Measurements from ENCODE around the gene RNF157. TPM values are rescaled to one million over a fixed set of nuclear protein-coding genes. Genes with fewer than 3 reads are reported as not detected.

Gene RNF157
- total RNA-seq, 1 experiment from 2014 or later, result 0.86 TPM

GRCh38 chr17:76239538-76240274 is 587 bp downstream of the RNF157 start:
- H3K9ac ChIP-seq (ENCODE audit: low read length), result no peak overlapping the region
- no peak for TF ChIP-seq JUND (IDR thresholded peaks at IDR 0.05)
- no peak for TF ChIP-seq ELF1 (IDR thresholded peaks at IDR 0.05; ENCODE audit: borderline replicate concordance, low read depth)
- no peak for TF ChIP-seq EGR1 (IDR thresholded peaks at IDR 0.05; ENCODE audit: low read depth)
- TF ChIP-seq RAD21 (IDR thresholded peaks at IDR 0.05; ENCODE audit: low read depth), result no peak
- no peak for TF ChIP-seq ZNF274 (IDR thresholded peaks at IDR 0.05; ENCODE audit: low read depth, low read length)
- TF ChIP-seq EZH2 (IDR thresholded peaks at IDR 0.05), result no peak
- no peak for TF ChIP-seq POLR2AphosphoS5 (IDR thresholded peaks at IDR 0.05; ENCODE audit: low read depth, low read length)
- TF ChIP-seq CEBPB (IDR thresholded peaks at IDR 0.05; ENCODE audit: low read depth), result no peak
- TF ChIP-seq MAX (IDR thresholded peaks at IDR 0.05), result no peak
- no peak for TF ChIP-seq SIN3A (IDR thresholded peaks at IDR 0.05; ENCODE audit: low read depth)
- TF ChIP-seq FOSL1 (IDR thresholded peaks at IDR 0.05; ENCODE audit: low read depth), result no peak
- TF ChIP-seq ZBTB33 (IDR thresholded peaks at IDR 0.05; ENCODE audit: extremely low read depth, insufficient replicate concordance, low read length), result no peak
- no peak for TF ChIP-seq POLR2A (IDR thresholded peaks at IDR 0.05; ENCODE audit: borderline replicate concordance, extremely low read depth, insufficient read depth, insufficient read length)
- TF ChIP-seq SP1 (IDR thresholded peaks at IDR 0.05; ENCODE audit: low read depth), result no peak
- TF ChIP-seq YY1 (IDR thresholded peaks at IDR 0.05; ENCODE audit: extremely low read depth, insufficient replicate concordance, low read depth, low read length), result no peak
- TF ChIP-seq ZFX (IDR thresholded peaks at IDR 0.05), result no peak
- no peak for TF ChIP-seq SRF (IDR thresholded peaks at IDR 0.05; ENCODE audit: low read depth)
- TF ChIP-seq CBX3 (IDR thresholded peaks at IDR 0.05; ENCODE audit: low read depth), result no peak
- no peak for TF ChIP-seq CTCF (IDR thresholded peaks at IDR 0.05 in 2 of 3, conservative IDR thresholded peaks at IDR 0.05 in 1 of 3; ENCODE audit: borderline replicate concordance in 1 of 3, insufficient read depth in 1 of 3, low read depth in 2 of 3, low read length in 2 of 3)
- no peak for TF ChIP-seq TCF7L2 (IDR thresholded peaks at IDR 0.05; ENCODE audit: borderline replicate concordance, extremely low read depth, insufficient read depth, insufficient read length)
- CTCF ChIA-PET, result no interaction called here
- no peaks in the 10 kb centered on the region for H3K9me2 ChIP-seq (ENCODE audit: insufficient read depth)
- RAD21 ChIA-PET (ENCODE audit: low non-redundant PET in 1 of 2, low total read pairs in 2 of 2, uncharacterized antibody in 2 of 2, unreplicated experiment in 2 of 2), result no interaction called here
- H4K20me1 ChIP-seq (ENCODE audit: insufficient read depth), result no peaks in the 10 kb centered on the region
- no peaks in the 10 kb centered on the region for H3K9me3 ChIP-seq (ENCODE audit: control insufficient read depth in 1 of 2, insufficient read depth in 1 of 2, low read depth in 1 of 2, low read length in 2 of 2)
- H3K4me2 ChIP-seq (ENCODE audit: low read length), result no peak overlapping the region
- peaks cover 3 to 16% of the 10 kb centered on the region in 2 experiments; a peak in 3 of 4 replicates for H3K4me1 ChIP-seq (ENCODE audit: control insufficient read depth in 1 of 2, insufficient read depth in 2 of 2, low read length in 2 of 2)
- DNase-seq (ENCODE audit: low read depth, low spot score), result no peak
- no peaks in the 10 kb centered on the region for H3K79me2 ChIP-seq (ENCODE audit: insufficient read depth, low read length)
- intact Hi-C loops (cut with micrococcal nuclease), result no loop called here
- POLR2A ChIA-PET, result interaction anchor here (0.6 kb wide), 2 partner anchors 31 to 241 kb away, joined by 3 to 5 read pairs; no protein-coding TSS in a partner anchor
- H3K36me3 ChIP-seq (ENCODE audit: control insufficient read depth in 1 of 2, insufficient read depth in 2 of 2, low read length in 2 of 2), result no peaks in the 10 kb centered on the region
- no peak overlapping the region for H2AFZ ChIP-seq (ENCODE audit: low read depth, low read length, poor library complexity, severe bottlenecking)
- no TSS peak for BruUV-seq (replicated peaks)
- H3K27ac ChIP-seq (ENCODE audit: low read depth, low read length), result no peak overlapping the region
- no peak overlapping the region for H3K4me3 ChIP-seq (replicated peaks in 1 of 2; ENCODE audit: low read depth in 1 of 2, low read length in 2 of 2)
- H3K27me3 ChIP-seq (ENCODE audit: insufficient read depth, low read length), result no peaks in the 10 kb centered on the region
- ATAC-seq, result no peak

Data from HCT116 (cell line).